Astrocyte (in vitro differentiated cells and primary cell): ENCODE results near the gene PACRG. TPM values are rescaled to one million over a fixed set of nuclear protein-coding genes. Genes with fewer than 3 reads are reported as not detected.

Experiments
- DNase-seq: peaks from one replicate; pipeline ENCODE4 v3.0.0-alpha.2; 2010; ENCODE audit warnings: low read depth
- FAIRE-seq: peaks from 2 replicates; lab custom pipeline; 2011; peaks lifted over from hg19 to GRCh38; lab: Jason Lieb, UNC
- H2AFZ ChIP-seq: 2 replicates; pipeline ENCODE4 v1.6.0; 2012; ENCODE audit warnings: low read depth, low read length, inconsistent platforms
- H3K27ac ChIP-seq: 2 replicates; pipeline ENCODE4 v1.5.1; 2011; ENCODE audit warnings: low read depth, low read length, inconsistent platforms
- H3K27me3 ChIP-seq: 2 replicates; pipeline ENCODE4 v1.6.0; 2011; ENCODE audit warnings: low read length, inconsistent platforms; ENCODE audit not compliant: insufficient read depth
- H3K36me3 ChIP-seq: 2 replicates; pipeline ENCODE4 v1.5.1; 2011; ENCODE audit warnings: low read length, inconsistent platforms; ENCODE audit not compliant: insufficient read depth
- H3K4me1 ChIP-seq: 2 replicates; pipeline ENCODE4 v1.5.1; 2011; ENCODE audit warnings: low read length, inconsistent platforms; ENCODE audit not compliant: insufficient read depth
- H3K4me2 ChIP-seq: 2 replicates; pipeline ENCODE4 v1.6.0; 2012; ENCODE audit warnings: low read length, inconsistent platforms
- H3K4me3 ChIP-seq: 2 replicates; pipeline ENCODE4 v1.5.1; 2011; ENCODE audit warnings: low read depth, mild to moderate bottlenecking, low read length, inconsistent platforms; ENCODE audit not compliant: insufficient read depth
- H3K79me2 ChIP-seq: 2 replicates; pipeline ENCODE4 v1.6.0; 2012; ENCODE audit warnings: mild to moderate bottlenecking, low read length, inconsistent platforms; ENCODE audit not compliant: insufficient read depth
- H3K9ac ChIP-seq: 2 replicates; pipeline ENCODE4 v1.6.0; 2012; ENCODE audit warnings: mild to moderate bottlenecking, low read length, inconsistent platforms
- H3K9me3 ChIP-seq: 2 replicates; pipeline ENCODE4 v1.5.1; 2012; ENCODE audit warnings: low read depth, mild to moderate bottlenecking, low read length, inconsistent platforms; ENCODE audit not compliant: insufficient read depth
- H4K20me1 ChIP-seq: 2 replicates; pipeline ENCODE4 v1.6.0; 2012; ENCODE audit warnings: low read length, inconsistent platforms; ENCODE audit not compliant: insufficient read depth
- H3K27ac Mint-ChIP-seq: one replicate; pipeline ENCODE4 v1.8.0; 2021; ENCODE audit warnings: mild to moderate bottlenecking, mixed read lengths; ENCODE audit not compliant: unreplicated experiment
- H3K27me3 Mint-ChIP-seq: one replicate; pipeline ENCODE4 v1.8.0; 2021; ENCODE audit warnings: low read depth, mixed read lengths; ENCODE audit not compliant: unreplicated experiment
- H3K36me3 Mint-ChIP-seq: one replicate; pipeline ENCODE4 v1.8.0; 2021; ENCODE audit warnings: low read depth, mixed read lengths; ENCODE audit not compliant: unreplicated experiment
- H3K4me1 Mint-ChIP-seq: one replicate; pipeline ENCODE4 v1.8.0; 2021; ENCODE audit warnings: low read depth, mixed read lengths; ENCODE audit not compliant: unreplicated experiment
- H3K4me3 Mint-ChIP-seq: one replicate; pipeline ENCODE4 v1.8.0; 2021; ENCODE audit warnings: mild to moderate bottlenecking, moderate library complexity, mixed read lengths; ENCODE audit not compliant: unreplicated experiment
- H3K9me3 Mint-ChIP-seq: one replicate; pipeline ENCODE4 v1.8.0; 2021; ENCODE audit warnings: mild to moderate bottlenecking, mixed read lengths; ENCODE audit not compliant: unreplicated experiment
- CTCF ChIP-seq: IDR thresholded peaks from 2 replicates; pipeline ENCODE4 v1.5.1; 2011; ENCODE audit warnings: low read depth, mild to moderate bottlenecking, inconsistent platforms, low read length, moderate library complexity; ENCODE audit not compliant: insufficient read depth
- EZH2 ChIP-seq: IDR thresholded peaks from 2 replicates; pipeline ENCODE4 v1.6.1; 2012; ENCODE audit warnings: mild to moderate bottlenecking, low read length, inconsistent platforms; ENCODE audit not compliant: insufficient read depth
- total RNA-seq: library from RNA; stranded (reverse); gene quantifications from 2 replicates; pipeline ENCODE4 v1.2.1, GENCODE V29; 2021

Gene PACRG
- total RNA-seq, 1 donor from 2014 or later: not detected

- H3K4me3 Mint-ChIP-seq: no peak overlapping the region
- peaks cover 5% of the 10 kb centered on the region for H3K9me3 Mint-ChIP-seq
- no peak overlapping the region for H3K27ac Mint-ChIP-seq
- Histone ChIP-seq H3K4me3 (no peak overlapping the region), H2AFZ (no peak overlapping the region), H4K20me1 (no peaks in the 10 kb centered on the region), H3K9ac (no peak overlapping the region), H3K4me1 (peaks cover 4% of the 10 kb centered on the region), H3K9me3 (no peaks in the 10 kb centered on the region), H3K36me3 (no peaks in the 10 kb centered on the region), H3K27ac (no peak overlapping the region), H3K4me2 (no peak overlapping the region), H3K27me3 (no peaks in the 10 kb centered on the region), H3K79me2 (no peaks in the 10 kb centered on the region)
- FAIRE-seq: no peak
- TF ChIP-seq EZH2 (no peak), CTCF (no peak)
- H3K4me1 Mint-ChIP-seq: no peaks in the 10 kb centered on the region
- peaks cover 10% of the 10 kb centered on the region for H3K27me3 Mint-ChIP-seq
- no peaks in the 10 kb centered on the region for H3K36me3 Mint-ChIP-seq
- no peak for DNase-seq
Observed at GRCh38 chr6:163254341-163254835, 526.6 kb downstream of the PACRG start.

- peaks cover 7% of the 10 kb centered on the region for H3K4me1 ChIP-seq
- Mint-ChIP-seq H3K4me3 (no peak overlapping the region), H3K4me1 (no peaks in the 10 kb centered on the region), H3K27ac (no peak overlapping the region), H3K27me3 (peaks cover 16% of the 10 kb centered on the region), H3K36me3 (no peaks in the 10 kb centered on the region), H3K9me3 (peaks cover 5% of the 10 kb centered on the region)
- no peak overlapping the region for H3K4me2 ChIP-seq
- no peak overlapping the region for H3K9ac ChIP-seq
- TF ChIP-seq EZH2 (no peak), CTCF (no peak)
- no peak overlapping the region for H2AFZ ChIP-seq
- H3K79me2 ChIP-seq: no peaks in the 10 kb centered on the region
- no peak overlapping the region for H3K4me3 ChIP-seq
- FAIRE-seq: no peak
- no peak overlapping the region for H3K27ac ChIP-seq
- H4K20me1 ChIP-seq: no peaks in the 10 kb centered on the region
- DNase-seq: no peak
- no peaks in the 10 kb centered on the region for H3K27me3 ChIP-seq
- no peaks in the 10 kb centered on the region for H3K36me3 ChIP-seq
- no peaks in the 10 kb centered on the region for H3K9me3 ChIP-seq
Observed at GRCh38 chr6:163255265-163255664, 527.5 kb downstream of the PACRG start.

- H3K9me3 ChIP-seq: no peaks in the 10 kb centered on the region
- TF ChIP-seq EZH2 (no peak), CTCF (no peak)
- H3K4me1 ChIP-seq: peaks cover 13% of the 10 kb centered on the region
- H3K4me1 Mint-ChIP-seq: peaks cover 1% of the 10 kb centered on the region
- peaks cover 1% of the 10 kb centered on the region for H3K36me3 Mint-ChIP-seq
- H3K4me3 Mint-ChIP-seq: no peak overlapping the region
- no peak overlapping the region for H3K4me3 ChIP-seq
- H4K20me1 ChIP-seq: no peaks in the 10 kb centered on the region
- H3K27me3 ChIP-seq: no peaks in the 10 kb centered on the region
- no peaks in the 10 kb centered on the region for H3K79me2 ChIP-seq
- H3K27ac Mint-ChIP-seq: no peak overlapping the region
- H3K27ac ChIP-seq: no peak overlapping the region
- FAIRE-seq (no peak), DNase-seq (no peak)
- peak overlapping the region; percentile 82 for H3K4me2 ChIP-seq
- no peaks in the 10 kb centered on the region for H3K36me3 ChIP-seq
- H3K27me3 Mint-ChIP-seq: peaks cover 14% of the 10 kb centered on the region
- peak overlapping the region; percentile 83 for H2AFZ ChIP-seq
- H3K9ac ChIP-seq: peak overlapping the region; percentile 60
- peaks cover 5% of the 10 kb centered on the region for H3K9me3 Mint-ChIP-seq
Observed at GRCh38 chr6:163259689-163260088, 531.9 kb downstream of the PACRG start.
